Effector CD8-positive, alpha-beta T cell (primary cell): ENCODE results near the gene PKP4.
"Not testable (repeated sequence)": the region's sequence is repeated elsewhere in the genome, so short reads cannot be mapped to it uniquely, and the experiment has no call there.

Experiments
- DNase-seq: peaks from one replicate; lab custom pipeline; 2025; lab: John Stamatoyannopoulos, UW
- total RNA-seq, 4 experiments: gene quantifications; one replicate each; lab custom pipeline; 2026; lab: John Stamatoyannopoulos, UW

Gene PKP4
- 29.9 to 33.9 (median 32.7) reads per million in 4 experiments for total RNA-seq

GRCh38 chr2:158456309-158457066 lies at the start of gene PKP4, which contains the start of gene CCDC148:
PKP4 (plus strand) TSS chr2:158456952; CDS start chr2:158533185, 76,233 bp downstream.
CCDC148 (minus strand) TSS chr2:158456753; CDS start chr2:158456439, 314 bp downstream.
- DNase-seq, result peak; percentile 86

DNA sequence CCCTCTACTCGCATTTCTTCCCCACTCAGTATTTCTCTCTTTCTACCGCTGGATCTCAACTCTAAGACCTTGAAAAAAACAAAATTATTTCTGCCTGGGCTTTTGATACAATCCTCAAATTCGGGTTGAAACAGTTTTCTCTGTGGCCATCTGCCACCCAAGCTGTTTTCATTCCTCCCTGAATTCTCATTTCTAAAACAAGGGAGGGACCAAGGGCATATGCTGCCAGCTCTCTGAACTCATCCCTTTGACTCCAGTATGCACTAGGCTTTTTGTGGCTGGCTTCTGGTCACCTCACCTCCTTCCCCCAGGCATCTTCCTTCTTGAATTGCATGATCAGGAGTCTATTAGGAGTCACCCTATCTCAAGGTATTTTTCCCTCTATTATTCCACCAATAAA lies 49.7 kb upstream of the PKP4 start:
- no peak for DNase-seq

- no peak for DNase-seq
These were observed 46.6 kb upstream of the PKP4 start for GRCh38 chr2:158410132-158410531.

GRCh38 chr2:158411748-158412147 lies 45.0 kb upstream of the PKP4 start:
- no peak for DNase-seq

DNA sequence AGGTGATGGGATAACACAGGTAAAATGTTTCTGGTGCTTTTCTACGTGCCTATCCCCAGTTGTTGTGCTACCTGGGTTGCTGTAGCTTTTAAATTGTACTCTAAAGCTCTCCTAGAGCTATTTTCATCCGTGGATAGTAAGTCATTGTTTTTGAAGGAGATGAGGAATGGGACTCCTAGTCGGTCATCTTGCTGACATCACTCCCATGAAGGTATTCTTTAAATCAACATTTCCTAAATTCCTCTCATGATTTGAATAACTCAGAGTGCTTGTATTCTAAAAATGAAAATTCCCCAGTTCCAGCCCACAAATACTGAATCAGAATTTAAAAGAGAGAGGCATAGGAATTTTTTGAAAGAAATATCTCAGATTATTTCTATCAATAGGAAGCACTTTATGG lies 44.5 kb upstream of the PKP4 start:
- DNase-seq, result no peak

DNA sequence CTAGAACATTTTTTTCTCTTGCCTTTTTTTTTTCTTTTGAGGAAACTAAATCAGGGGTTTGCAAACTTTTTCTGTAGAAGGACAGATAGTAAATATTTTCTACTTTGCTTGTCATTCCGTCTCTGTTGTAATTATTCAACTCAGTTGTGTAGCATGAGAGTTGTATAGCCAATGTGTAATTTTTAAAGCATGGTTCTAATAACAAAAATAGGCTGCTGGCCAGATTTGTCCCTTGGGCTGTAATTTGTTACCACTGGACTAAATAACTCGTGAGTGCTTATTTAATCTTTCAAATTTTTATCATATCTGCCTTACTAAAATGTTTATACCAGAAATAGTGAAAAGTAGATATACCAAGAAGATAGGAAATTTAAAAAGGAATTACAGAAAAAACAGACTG lies 43.2 kb upstream of the PKP4 start:
- no peak for DNase-seq

- no peak for DNase-seq
These were observed 42.2 kb upstream of the PKP4 start for GRCh38 chr2:158414538-158414937.

DNA sequence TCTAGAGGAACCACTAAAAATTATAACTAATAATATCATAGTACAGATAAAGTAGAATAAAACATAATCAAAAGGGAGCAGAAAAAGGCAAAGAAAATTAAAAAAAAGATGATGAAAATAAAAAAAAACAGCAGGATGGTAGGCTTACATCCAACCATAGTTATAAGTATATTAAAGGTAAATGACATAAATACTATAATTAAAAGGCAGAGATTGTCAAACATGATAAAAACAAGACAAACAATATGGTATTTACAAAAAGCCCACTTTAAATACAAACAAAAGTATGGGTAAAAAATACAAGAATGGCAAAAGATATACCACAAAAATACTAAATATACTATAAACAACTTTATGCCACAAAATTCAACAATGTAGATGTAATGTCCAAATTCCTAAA lies 24.6 kb upstream of the PKP4 start:
- DNase-seq, result no peak

DNA sequence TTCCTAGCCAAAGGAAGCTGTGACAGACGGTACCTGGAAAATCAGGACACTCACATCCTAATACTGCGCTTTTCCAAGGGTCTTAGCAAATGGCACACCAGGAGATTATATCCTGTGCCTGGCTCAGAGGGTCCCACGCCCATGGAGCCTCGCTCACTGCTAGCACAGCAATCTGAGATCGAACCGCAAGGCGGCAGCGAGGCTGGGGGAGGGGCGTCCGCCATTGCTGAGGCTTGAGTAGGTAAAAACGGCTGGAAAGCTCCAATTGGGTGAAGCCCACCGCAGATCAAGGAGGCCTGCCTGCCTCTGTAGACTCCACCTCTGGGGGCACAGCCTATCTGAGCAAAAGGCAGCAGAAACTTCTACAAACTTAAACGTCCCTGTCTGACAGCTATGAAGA lies 23.0 kb upstream of the PKP4 start:
- DNase-seq, result not testable (repeated sequence)

GRCh38 chr2:158439062-158439461 lies 17.7 kb upstream of the PKP4 start:
- not testable (repeated sequence) for DNase-seq

GRCh38 chr2:158443606-158444005 lies 13.1 kb upstream of the PKP4 start:
- no peak for DNase-seq

DNA sequence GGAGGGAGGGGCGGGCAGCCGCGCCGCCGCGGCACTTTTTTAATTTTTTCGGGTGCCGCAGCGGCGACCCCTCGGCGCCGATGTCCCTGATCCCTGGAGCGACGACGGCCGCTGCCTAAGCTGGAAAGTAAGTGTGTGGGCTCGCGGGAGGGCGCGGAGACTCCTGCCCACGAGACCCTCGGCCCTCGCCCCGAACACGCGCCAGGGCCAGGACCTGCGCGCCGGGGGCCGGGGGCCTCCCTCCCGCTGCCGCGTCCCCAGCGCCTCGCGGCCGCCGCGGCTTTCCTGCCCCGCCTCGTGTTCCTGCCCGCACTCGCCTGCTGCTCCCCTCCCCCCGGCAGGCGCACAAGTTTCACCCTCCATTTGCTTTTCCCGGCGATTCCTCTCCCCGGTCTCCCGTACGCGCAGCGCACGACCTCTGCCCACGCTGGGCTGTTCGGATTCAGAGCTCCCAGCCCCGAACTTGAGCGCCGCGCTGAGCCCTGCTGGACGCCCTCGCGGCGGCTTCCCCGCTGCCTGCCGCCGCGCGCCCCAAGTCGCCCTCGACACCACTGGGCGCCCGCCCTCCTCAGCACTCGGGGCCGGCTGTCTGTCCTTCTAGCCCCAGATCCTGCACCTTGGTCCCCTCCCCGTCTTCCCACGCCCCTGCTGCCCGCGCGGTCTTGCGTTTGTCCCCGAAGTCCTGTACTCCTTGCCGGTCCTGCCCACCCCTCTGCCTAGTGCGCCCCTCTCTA lies 507 bp downstream of the PKP4 start:
- DNase-seq, result no peak

DNA sequence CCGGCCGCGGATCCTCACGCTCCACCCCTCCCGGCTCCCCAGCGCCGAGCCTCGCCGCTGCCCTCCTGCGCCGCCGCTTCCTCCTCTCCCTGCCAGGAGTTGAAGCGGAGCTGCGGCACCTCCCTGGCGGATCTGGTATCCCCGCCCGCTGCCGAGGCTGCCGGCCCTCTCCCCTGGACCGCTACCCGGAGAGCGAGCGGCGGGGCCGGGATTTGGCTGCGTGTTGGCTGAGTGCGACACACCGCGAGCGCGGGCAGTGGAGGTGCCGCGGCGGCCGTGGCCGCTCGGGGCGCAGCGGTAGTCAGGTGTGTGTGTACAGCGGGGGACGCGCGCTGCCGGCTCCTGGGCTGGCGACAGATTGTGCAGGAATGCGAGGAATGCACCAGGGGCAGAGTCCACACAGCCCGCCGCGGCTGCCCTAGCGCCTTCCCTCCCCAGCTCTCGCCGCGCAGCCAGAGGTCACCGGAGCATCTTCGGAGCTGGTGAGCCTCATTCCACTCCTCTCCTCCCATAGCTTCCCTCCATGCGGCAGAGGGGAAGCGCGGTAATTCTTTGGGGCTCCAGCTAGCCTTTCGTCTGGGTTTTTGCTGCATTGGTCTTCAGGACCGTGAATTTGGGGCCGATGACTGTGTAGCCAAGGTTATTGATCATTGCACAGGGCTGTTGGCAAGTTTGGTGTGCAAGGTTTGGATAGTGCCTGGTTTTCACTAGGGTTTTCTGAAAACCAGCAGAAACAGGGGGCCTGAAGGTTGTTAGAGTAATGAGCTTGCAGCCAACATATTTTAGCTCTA lies 1.3 kb downstream of the PKP4 start:
- peak; percentile 35 for DNase-seq

- DNase-seq, result no peak
These were observed 1.8 kb downstream of the PKP4 start for GRCh38 chr2:158458617-158458920.

DNA sequence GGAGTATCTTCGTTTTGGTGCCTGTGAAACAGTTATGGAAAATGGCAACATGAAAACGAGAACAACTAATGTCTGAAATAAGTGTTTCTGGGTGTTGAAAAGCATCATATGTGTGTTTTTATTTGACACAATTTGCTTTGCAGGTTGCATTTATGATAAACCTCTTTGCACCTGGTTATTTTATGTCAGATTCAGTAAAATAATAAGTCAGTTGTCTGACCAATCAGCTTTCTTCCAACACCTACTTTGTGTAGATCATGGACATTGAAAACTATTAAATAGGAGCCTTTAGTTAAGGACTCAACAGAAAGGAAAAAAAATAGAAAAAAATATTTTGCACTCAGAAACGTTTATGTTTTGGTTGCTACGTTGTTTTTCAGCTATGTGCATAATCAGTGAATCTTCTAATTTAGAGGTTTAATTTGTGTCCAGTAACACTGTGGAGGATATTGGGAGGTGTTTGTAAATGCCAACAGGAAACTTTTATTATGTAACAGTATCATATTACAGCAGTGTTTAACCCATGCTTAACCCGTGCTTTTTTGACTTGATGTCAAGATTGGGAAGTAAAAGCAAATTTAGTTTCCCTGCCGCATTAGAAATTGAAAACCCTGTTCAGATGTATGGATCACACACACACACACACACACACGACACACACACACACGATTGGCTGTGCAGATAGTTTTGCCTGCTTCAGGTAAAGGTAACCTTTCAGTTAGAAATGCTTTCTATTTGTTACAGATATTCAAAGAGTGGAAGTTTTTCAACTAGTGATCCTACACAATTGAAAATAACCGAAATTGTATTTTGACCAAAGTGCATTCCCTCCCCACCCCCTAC lies 2.6 kb downstream of the PKP4 start:
- no peak for DNase-seq

- no peak for DNase-seq
These were observed 4.0 kb downstream of the PKP4 start for GRCh38 chr2:158460632-158461297.

DNA sequence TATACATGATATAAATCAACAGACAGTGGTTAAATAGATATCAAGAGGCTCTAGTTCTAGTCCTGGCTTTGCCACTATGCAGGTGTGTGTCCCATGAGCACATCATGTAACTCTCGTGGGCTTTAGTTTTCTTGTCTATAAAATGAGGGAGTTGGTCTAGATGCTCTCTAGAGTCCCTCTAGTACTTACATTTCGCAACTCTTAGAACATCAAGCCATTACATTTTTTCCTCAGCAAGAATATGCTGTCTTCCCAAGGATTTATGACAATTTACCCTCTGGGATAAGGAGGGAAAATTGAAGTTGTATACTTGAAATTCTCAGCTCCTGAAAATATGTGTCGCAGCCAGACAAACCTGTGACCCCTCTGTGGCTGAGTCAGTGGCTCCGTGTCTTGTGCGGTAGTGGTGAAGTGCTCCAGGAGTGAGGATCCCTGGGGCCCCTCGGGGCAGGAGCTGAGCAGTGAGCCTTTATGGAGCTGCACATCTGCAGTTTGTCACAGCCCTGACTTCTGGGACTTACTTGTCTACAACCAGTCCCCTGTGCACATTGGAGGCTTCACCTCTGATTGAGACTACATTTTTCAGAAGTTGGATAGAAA lies 6.8 kb downstream of the PKP4 start:
- DNase-seq, result no peak

DNA sequence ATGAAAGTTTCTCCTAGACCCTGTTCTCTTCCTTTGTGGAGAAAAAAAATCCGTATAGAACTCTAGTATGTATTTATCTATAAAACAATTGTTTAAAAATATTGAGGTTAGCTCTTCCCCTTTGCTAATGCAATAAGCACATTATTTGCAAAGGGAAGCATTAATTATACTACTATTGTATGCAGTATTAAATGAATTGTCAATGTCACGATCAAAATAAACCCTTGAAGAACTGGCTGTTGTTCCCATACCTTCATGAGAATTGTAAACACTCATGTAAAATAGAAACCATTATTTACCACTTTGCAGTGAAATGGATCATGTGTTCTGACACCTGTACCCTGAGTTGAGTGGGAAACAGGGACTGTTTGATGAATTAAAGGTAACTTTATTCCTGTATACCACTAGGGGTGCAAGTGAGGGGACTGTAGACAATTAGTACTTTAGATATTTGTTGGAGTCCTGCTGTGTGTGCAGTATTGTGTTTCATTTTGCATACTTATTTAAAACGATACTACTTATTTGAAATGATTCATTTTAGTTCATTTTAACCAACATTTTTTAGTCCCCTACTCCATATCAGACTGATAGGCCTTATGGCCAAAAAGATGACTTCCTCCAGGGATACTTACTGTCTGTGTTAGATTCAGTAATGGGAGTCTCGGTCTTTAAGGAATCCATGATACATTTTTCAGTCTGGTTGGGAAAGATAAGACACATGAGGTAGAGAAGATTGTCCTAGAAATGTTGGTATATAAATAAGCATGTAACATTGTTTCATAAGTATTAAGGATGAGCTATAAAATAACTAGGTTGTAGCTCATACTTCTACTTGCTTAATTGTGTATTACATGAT lies 7.9 kb downstream of the PKP4 start:
- no peak for DNase-seq

GRCh38 chr2:158467248-158467647 lies 10.5 kb downstream of the PKP4 start:
- no peak for DNase-seq

- DNase-seq, result not testable (repeated sequence)
These were observed 16.1 kb downstream of the PKP4 start for GRCh38 chr2:158472829-158473228.
